Stimulated activated CD4-positive, alpha-beta T cell treated with anti-CD3 and anti-CD28 coated beads, Interleukin-2, amount 100 ng/mL, for 4 hours (primary cell): ENCODE data around the gene SMAD7.

ENCODE experiments used
- DNase-seq: peaks from one replicate; pipeline ENCODE4 v3.0.0-alpha.2; 2020; ENCODE audit warnings: low read depth

Gene SMAD7

GRCh38 chr18:48986851-48987761 lies 36.3 kb upstream of the SMAD7 start:
- DNase-seq: no peak

- no peak for DNase-seq
Measured at GRCh38 chr18:48985161-48985560, 34.4 kb upstream of the SMAD7 start.

DNA sequence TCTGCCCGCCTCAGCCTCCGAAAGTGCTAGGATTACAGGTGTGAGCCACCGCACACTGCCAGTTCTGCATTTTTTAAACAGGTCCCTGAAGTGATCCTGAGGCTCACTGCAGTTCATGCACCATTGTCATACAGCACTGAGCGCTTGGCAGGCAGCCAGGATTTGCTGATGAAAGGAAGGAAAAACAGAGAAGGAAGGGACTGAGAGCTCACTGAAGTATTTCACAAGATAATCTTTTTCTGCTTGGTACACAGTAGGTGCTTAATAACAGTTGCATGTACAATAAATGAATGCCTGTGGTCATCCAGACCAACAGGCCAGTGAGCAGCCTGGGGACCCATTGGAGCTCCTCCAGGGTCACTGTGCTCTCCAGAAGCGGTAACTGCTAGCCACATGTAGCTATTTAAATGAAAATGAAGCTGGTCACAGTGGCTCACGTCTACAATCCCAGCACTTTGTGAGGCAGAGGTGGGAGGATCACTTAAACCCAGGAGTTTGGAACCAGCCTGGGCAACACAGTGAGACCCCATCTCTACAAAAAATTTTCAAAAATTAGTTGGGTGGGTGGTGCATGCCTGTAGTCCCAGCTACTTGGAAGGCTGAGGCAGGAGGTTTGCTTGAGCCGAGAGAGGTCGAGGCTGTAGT lies 33.1 kb upstream of the SMAD7 start:
- DNase-seq: no peak

- no peak for DNase-seq
Measured at GRCh38 chr18:48982266-48982665, 31.5 kb upstream of the SMAD7 start.

GRCh38 chr18:48979944-48980890 lies 29.5 kb upstream of the SMAD7 start:
- no peak for DNase-seq

DNA sequence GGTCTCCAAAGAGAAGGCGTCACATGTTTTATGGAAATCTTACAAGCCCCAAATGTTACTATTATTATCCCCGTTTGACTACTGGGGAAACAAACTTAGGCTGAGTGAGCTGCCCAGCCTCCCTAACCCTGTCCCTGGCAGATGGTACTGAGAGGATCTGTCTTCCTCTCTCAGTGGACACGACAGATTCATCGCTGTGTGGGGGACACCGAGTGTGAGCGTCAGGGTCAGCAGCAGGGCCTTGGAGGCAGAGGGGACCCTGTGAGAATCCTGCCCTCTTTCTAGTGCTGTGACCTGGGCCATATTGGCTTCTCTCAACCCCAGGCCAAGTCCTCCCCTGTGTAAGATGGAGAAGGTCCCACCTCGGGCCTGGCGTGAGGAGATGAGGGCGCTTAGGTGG lies 27.1 kb upstream of the SMAD7 start:
- DNase-seq: no peak

GRCh38 chr18:48975817-48976649 lies 25.3 kb upstream of the SMAD7 start:
- peak; percentile 54 for DNase-seq

DNA sequence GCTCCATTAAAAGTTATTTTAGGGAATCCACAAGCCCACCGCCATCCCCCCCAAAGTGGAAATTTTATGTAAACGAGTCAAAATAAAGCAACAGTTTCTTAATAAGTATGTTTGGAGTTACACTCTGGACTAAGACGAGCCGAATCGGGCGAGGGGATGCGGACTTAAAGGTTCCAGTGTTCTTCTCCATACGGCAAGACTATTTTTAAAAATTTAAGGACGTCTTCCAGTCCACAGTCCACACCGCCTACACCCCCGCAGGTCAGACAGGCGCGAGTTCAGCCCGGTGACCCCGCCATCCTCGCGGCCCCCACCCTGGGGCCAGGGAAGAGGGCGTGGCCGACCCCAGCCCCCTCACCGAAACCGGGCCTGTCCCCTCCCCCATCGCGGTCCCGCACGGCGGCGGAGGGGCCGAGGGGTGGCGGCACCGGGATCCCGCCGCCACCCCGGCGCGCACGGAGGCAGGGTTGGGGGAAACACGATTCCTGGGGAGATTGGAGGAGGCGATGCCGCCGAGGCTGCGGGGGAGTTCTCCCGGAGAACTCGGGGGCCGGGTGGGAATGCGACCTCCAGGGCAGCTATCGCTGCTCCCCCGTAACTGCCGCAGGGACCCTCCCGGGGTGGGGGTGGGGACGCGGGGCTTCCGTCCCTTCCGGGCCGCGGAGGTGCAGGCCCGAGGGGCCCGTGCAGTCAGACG lies 24.5 kb upstream of the SMAD7 start:
- no peak for DNase-seq

DNA sequence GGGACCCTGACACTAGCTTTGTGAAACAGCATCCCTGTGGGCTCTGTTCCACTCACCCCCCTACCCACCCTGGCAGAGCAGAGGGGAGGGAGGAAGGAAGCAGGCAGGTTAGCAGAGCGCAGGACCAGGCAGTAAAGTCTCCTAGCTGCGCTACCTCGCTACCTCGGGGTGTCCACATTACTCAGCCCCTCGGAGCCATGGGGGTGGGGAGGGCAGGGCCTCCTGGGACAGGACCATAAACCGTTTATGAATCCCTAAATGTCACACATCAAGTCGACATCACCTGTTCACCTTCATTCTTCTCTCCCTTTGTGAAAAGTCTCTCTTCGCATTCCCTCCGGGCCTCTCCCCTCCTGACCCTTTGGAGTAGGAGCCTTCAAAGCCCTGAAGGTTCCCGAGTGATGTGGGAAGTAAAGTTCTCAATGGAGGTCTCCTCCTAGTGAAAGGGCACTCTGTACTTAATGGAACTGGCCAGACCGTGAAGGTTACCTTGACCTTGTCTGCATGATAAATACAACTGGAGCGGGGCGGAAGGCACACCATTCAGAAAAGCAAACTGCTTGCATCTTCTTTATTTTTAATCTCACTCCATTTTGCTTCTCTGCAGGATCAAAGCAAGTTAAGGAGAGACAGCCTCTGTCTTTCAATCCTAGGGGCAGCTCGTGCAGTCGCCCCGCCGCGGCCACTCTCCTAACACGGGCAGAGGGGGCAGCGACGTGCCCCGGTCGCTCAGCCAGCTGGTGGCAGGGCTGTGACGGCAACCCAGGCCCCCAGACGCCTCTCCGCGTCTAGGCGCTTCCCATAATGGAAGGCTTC lies 23.7 kb upstream of the SMAD7 start:
- DNase-seq: no peak

- no peak for DNase-seq
Measured at GRCh38 chr18:48973731-48974130, 23.0 kb upstream of the SMAD7 start.

DNA sequence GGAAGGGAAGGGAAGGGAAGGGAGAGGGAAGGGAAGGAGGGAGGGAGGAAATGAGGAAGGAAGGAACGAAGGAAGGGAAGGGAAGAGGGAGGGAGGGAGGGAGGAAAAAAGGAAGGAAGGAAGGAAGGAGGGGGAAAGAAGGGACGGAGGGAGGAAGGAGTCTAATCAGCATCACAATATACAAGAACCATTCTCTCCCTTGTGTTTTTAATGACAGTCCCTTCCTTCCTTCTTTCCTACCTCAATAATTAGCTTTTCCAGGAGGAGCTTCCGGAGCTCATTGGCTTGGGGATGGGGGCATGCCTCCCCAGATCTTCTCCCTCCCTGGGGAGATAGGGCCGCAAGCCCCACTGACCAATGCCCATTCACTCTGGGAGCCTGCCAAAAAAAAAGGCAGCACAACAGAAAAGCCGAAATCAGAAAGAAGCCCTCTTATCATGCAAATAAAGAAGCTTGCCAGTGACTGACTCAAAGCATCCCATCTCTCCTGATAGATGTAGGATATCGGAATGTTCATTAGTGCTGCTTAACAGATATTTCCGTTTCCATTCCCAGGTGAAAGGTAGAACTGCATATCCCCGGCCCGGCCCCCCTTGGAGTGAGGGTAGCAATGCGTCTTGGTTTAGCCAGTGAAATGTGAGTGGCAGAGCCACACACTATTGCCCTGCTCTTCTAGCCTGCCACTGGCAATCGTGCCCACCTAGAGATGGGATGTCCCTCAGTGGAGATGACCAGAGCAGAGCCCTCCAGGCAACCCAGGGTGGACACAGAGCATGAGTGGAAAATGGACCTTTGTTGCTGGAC lies 17.8 kb upstream of the SMAD7 start:
- no peak for DNase-seq

DNA sequence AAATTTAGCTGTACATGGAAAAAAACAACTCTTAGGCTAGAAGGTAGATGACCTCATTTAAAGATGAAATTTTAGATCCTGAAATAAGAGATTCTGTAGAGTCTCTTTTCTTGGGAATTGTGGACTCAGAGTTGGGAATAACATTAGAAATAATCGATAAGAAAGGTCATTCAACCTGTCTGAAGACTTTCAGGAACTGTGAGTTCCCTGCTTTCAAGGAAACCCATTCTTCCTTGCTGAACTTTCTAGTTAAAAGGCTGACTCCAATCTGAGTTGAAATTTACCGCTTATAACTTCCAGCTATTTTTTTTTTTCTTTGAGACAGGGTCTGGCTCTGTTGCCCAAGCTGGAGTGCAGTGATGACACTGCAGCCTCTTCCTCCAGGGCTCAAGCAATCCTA lies 16.8 kb upstream of the SMAD7 start:
- no peak for DNase-seq

GRCh38 chr18:48966523-48966922 lies 15.8 kb upstream of the SMAD7 start:
- no peak for DNase-seq

DNA sequence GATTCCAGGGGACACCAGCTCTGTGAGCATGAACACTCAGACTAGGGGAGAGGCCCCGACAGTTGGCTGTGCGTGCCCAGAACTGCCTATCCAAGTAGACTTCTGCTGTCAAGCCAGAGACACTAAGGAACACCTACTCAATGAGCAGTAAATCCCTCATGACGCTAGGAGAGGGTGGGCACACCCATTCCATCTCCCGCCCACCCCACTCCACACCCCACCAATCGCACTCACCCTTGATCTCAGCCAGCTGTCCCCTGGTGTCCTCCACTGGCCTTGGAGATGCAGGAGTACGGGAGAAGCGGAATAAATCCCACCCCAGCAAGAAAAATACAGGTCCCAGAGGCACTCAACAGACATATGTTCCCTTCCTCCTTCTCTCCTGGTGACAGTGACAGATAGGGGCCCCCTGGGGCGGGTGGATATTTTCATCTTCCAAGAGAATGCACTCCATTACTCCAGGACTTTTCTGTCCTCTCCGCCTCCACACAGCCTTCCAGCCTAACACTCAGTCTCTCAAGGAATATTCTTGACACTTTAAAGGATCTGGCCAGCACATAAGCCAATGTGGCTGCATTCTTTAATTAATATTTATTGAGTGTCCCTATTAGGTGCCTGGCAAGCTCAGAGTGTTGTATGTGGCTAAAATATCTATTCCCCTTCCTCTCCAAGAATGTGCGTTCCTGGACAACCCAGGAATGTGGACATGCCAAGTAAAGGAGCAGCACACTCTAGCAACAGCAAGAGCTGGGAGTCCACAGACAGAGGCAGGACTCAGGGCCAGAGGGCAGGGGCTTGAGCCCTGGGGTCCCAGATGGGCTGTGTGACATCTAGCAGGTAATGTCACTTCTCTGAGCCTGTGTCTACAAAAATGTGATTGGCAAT lies 13.1 kb upstream of the SMAD7 start:
- DNase-seq: no peak

- no peak for DNase-seq
Measured at GRCh38 chr18:48962994-48963561, 12.3 kb upstream of the SMAD7 start.

GRCh38 chr18:48962252-48962993 lies 11.7 kb upstream of the SMAD7 start:
- DNase-seq: no peak

GRCh38 chr18:48961547-48961946 lies 10.8 kb upstream of the SMAD7 start:
- DNase-seq: no peak
